Measurements from ENCODE around the gene CPN2. TPM values are rescaled to one million over a fixed set of nuclear protein-coding genes. Genes with fewer than 3 reads are reported as not detected.

CPN2 gene
- total RNA-seq, 2 experiments from 2014 or later, result not detected

GRCh38 chr3:194387926-194388418 is 36.8 kb upstream of the CPN2 start:
- Mint-ChIP-seq H3K27me3 (peaks cover 34% of the 10 kb centered on the region), H3K4me1 (no peaks in the 10 kb centered on the region), H3K36me3 (ENCODE audit: low read depth) (no peaks in the 10 kb centered on the region), H3K4me3 (no peak overlapping the region), H3K27ac (no peak overlapping the region), H3K9me3 (peaks cover 10% of the 10 kb centered on the region)
- POLR2A ChIA-PET, result no interaction called here
- CTCF ChIA-PET, result no interaction called here
- no peak for DNase-seq

GRCh38 chr3:194387276-194387675 is 36.1 kb upstream of the CPN2 start:
- no peak for DNase-seq
- H3K9me3 Mint-ChIP-seq, result peaks cover 10% of the 10 kb centered on the region
- H3K4me3 Mint-ChIP-seq, result no peak overlapping the region
- CTCF ChIA-PET, result no interaction called here
- peaks cover 29% of the 10 kb centered on the region for H3K27me3 Mint-ChIP-seq
- H3K4me1 Mint-ChIP-seq, result no peaks in the 10 kb centered on the region
- POLR2A ChIA-PET, result no interaction called here
- H3K27ac Mint-ChIP-seq, result no peak overlapping the region
- no peaks in the 10 kb centered on the region for H3K36me3 Mint-ChIP-seq (ENCODE audit: low read depth)

- Mint-ChIP-seq H3K27me3 (peaks cover 29% of the 10 kb centered on the region), H3K27ac (no peak overlapping the region), H3K4me1 (no peaks in the 10 kb centered on the region), H3K4me3 (no peak overlapping the region), H3K9me3 (peaks cover 10% of the 10 kb centered on the region), H3K36me3 (ENCODE audit: low read depth) (no peaks in the 10 kb centered on the region)
- POLR2A ChIA-PET, result interaction anchor here (0.8 kb wide), 1 partner anchor 9 kb away, joined by 3 read pairs; no protein-coding TSS in a partner anchor
- CTCF ChIA-PET, result interaction anchor here (1.2 kb wide), 1 partner anchor 21 kb away, joined by 3 read pairs; no protein-coding TSS in a partner anchor
- no peak for DNase-seq
Measured at GRCh38 chr3:194386648-194387047, 35.5 kb upstream of the CPN2 start.

GRCh38 chr3:194386066-194386465 is 34.9 kb upstream of the CPN2 start:
- Mint-ChIP-seq H3K27me3 (peaks cover 28% of the 10 kb centered on the region), H3K36me3 (ENCODE audit: low read depth) (no peaks in the 10 kb centered on the region), H3K4me1 (no peaks in the 10 kb centered on the region), H3K27ac (no peak overlapping the region), H3K9me3 (peaks cover 6% of the 10 kb centered on the region), H3K4me3 (no peak overlapping the region)
- CTCF ChIA-PET, result interaction anchor here (1.2 to 1.8 kb wide), 2 partner anchors 21 to 42 kb away, joined by 3 to 4 read pairs; no protein-coding TSS in a partner anchor
- POLR2A ChIA-PET, result interaction anchor here (0.8 kb wide), 1 partner anchor 9 kb away, joined by 3 read pairs; no protein-coding TSS in a partner anchor
- no peak for DNase-seq

- H3K9me3 Mint-ChIP-seq, result no peaks in the 10 kb centered on the region
- no peak overlapping the region for H3K4me3 Mint-ChIP-seq
- H3K27ac Mint-ChIP-seq, result no peak overlapping the region
- DNase-seq, result no peak
- H3K27me3 Mint-ChIP-seq, result peaks cover 23% of the 10 kb centered on the region
- CTCF ChIA-PET, result interaction anchor here (1.8 kb wide), 1 partner anchor 41 kb away, joined by 4 read pairs; no protein-coding TSS in a partner anchor
- no peaks in the 10 kb centered on the region for H3K36me3 Mint-ChIP-seq (ENCODE audit: low read depth)
- POLR2A ChIA-PET, result no interaction called here
- H3K4me1 Mint-ChIP-seq, result no peaks in the 10 kb centered on the region
Measured at GRCh38 chr3:194384569-194385001, 33.5 kb upstream of the CPN2 start.

- H3K9me3 Mint-ChIP-seq, result no peaks in the 10 kb centered on the region
- CTCF ChIA-PET, result no interaction called here
- POLR2A ChIA-PET, result no interaction called here
- H3K36me3 Mint-ChIP-seq (ENCODE audit: low read depth), result no peaks in the 10 kb centered on the region
- no peak overlapping the region for H3K4me3 Mint-ChIP-seq
- H3K27ac Mint-ChIP-seq, result no peak overlapping the region
- no peak for DNase-seq
- no peaks in the 10 kb centered on the region for H3K4me1 Mint-ChIP-seq
- peaks cover 19% of the 10 kb centered on the region for H3K27me3 Mint-ChIP-seq
Measured at GRCh38 chr3:194384156-194384555, 33.0 kb upstream of the CPN2 start.

- H3K27me3 Mint-ChIP-seq, result peaks cover 24% of the 10 kb centered on the region
- no peaks in the 10 kb centered on the region for H3K4me1 Mint-ChIP-seq
- H3K27ac Mint-ChIP-seq, result no peak overlapping the region
- CTCF ChIA-PET, result no interaction called here
- DNase-seq, result no peak
- no peaks in the 10 kb centered on the region for H3K9me3 Mint-ChIP-seq
- no peaks in the 10 kb centered on the region for H3K36me3 Mint-ChIP-seq (ENCODE audit: low read depth)
- no peak overlapping the region for H3K4me3 Mint-ChIP-seq
- POLR2A ChIA-PET, result no interaction called here
Measured at GRCh38 chr3:194383276-194383940, 32.3 kb upstream of the CPN2 start.

- no peak overlapping the region for H3K27ac Mint-ChIP-seq
Measured at GRCh38 chr3:194382892-194383223, 31.7 kb upstream of the CPN2 start.

GRCh38 chr3:194382196-194382891 is 31.2 kb upstream of the CPN2 start:
- CTCF ChIA-PET, result no interaction called here
- no peaks in the 10 kb centered on the region for H3K9me3 Mint-ChIP-seq
- peaks cover 27% of the 10 kb centered on the region for H3K27me3 Mint-ChIP-seq
- no peak overlapping the region for H3K4me3 Mint-ChIP-seq
- H3K36me3 Mint-ChIP-seq (ENCODE audit: low read depth), result no peaks in the 10 kb centered on the region
- H3K27ac Mint-ChIP-seq, result no peak overlapping the region
- POLR2A ChIA-PET, result no interaction called here
- DNase-seq, result no peak
- H3K4me1 Mint-ChIP-seq, result no peaks in the 10 kb centered on the region

More at GRCh38 chr3:194382892-194383223, 31.7 kb upstream of the CPN2 start:
- Mint-ChIP-seq H3K9me3 (no peaks in the 10 kb centered on the region), H3K4me3 (no peak overlapping the region), H3K36me3 (ENCODE audit: low read depth) (no peaks in the 10 kb centered on the region), H3K4me1 (no peaks in the 10 kb centered on the region), H3K27me3 (peaks cover 25% of the 10 kb centered on the region)
- no peak for DNase-seq
- POLR2A ChIA-PET, result no interaction called here
- CTCF ChIA-PET, result no interaction called here

GRCh38 chr3:194381460-194381875 is 30.3 kb upstream of the CPN2 start:
- H3K36me3 Mint-ChIP-seq (ENCODE audit: low read depth), result no peaks in the 10 kb centered on the region

GRCh38 chr3:194380326-194380725 is 29.2 kb upstream of the CPN2 start:
- Mint-ChIP-seq H3K27me3 (peaks cover 35% of the 10 kb centered on the region), H3K27ac (no peak overlapping the region), H3K4me3 (no peak overlapping the region), H3K36me3 (ENCODE audit: low read depth) (no peaks in the 10 kb centered on the region), H3K9me3 (no peaks in the 10 kb centered on the region), H3K4me1 (no peaks in the 10 kb centered on the region)
- POLR2A ChIA-PET, result no interaction called here
- no peak for DNase-seq
- CTCF ChIA-PET, result no interaction called here

More at GRCh38 chr3:194381460-194381875, 30.3 kb upstream of the CPN2 start:
- H3K4me3 Mint-ChIP-seq, result no peak overlapping the region
- no peaks in the 10 kb centered on the region for H3K9me3 Mint-ChIP-seq
- DNase-seq, result no peak
- no peak overlapping the region for H3K27ac Mint-ChIP-seq
- H3K4me1 Mint-ChIP-seq, result no peaks in the 10 kb centered on the region
- POLR2A ChIA-PET, result no interaction called here
- peaks cover 26% of the 10 kb centered on the region for H3K27me3 Mint-ChIP-seq
- CTCF ChIA-PET, result no interaction called here

- H3K36me3 Mint-ChIP-seq (ENCODE audit: low read depth), result no peaks in the 10 kb centered on the region
- peaks cover 37% of the 10 kb centered on the region for H3K27me3 Mint-ChIP-seq
- H3K4me3 Mint-ChIP-seq, result no peak overlapping the region
- CTCF ChIA-PET, result no interaction called here
- H3K9me3 Mint-ChIP-seq, result no peaks in the 10 kb centered on the region
- H3K27ac Mint-ChIP-seq, result no peak overlapping the region
- DNase-seq, result no peak
- POLR2A ChIA-PET, result no interaction called here
- H3K4me1 Mint-ChIP-seq, result no peaks in the 10 kb centered on the region
Measured at GRCh38 chr3:194379651-194380050, 28.5 kb upstream of the CPN2 start.

GRCh38 chr3:194379231-194379630 is 28.1 kb upstream of the CPN2 start:
- ChIA-PET CTCF (no interaction called here), POLR2A (no interaction called here)
- no peaks in the 10 kb centered on the region for H3K9me3 Mint-ChIP-seq
- DNase-seq, result no peak
- H3K4me1 Mint-ChIP-seq, result no peaks in the 10 kb centered on the region
- H3K27ac Mint-ChIP-seq, result no peak overlapping the region
- H3K36me3 Mint-ChIP-seq (ENCODE audit: low read depth), result no peaks in the 10 kb centered on the region
- peaks cover 37% of the 10 kb centered on the region for H3K27me3 Mint-ChIP-seq
- no peak overlapping the region for H3K4me3 Mint-ChIP-seq

Data from activated CD4-positive, alpha-beta memory T cell treated with anti-CD3 and anti-CD28 coated beads, Interleukin-2, amount 10 ng/mL, durations not matched to agents 7 days and 5 days (primary cell).